Measurements from ENCODE around the gene SLC9A7.
A peak's percentile ranks its signal among the peaks of the same experiment; 100 is the strongest.

DNA sequence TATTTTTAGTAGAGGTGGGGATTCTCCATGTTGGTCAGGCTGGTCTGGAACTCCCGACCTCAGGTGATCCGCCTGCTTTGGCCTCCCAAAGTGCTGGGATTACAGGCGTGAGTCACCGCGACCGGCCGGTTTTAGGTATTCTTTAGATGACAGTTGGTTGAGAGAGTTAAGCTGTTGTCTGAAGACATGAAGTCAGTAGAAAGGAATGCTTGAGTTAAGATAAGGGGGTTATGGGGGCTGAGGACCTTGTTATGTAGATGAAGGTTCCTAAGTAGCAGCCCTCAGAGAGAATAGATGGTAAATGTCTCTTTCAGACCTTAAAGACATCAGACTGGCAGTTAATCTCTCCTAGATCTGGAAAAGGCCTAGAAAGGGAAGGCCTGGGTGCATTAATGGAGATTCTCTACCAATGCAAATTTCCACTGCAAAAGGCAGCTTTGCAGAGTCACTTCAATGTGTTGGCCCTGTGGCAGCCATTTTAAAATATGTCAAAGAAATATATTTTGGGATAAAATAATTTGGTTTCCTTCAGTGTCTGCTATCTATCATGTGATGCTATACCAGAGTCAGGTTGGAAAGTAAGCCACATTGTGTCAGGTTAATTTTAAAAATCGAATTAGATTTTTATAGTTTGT lies 207.3 kb downstream of the SLC9A7 start:
- TF ChIP-seq, protein P1, sequence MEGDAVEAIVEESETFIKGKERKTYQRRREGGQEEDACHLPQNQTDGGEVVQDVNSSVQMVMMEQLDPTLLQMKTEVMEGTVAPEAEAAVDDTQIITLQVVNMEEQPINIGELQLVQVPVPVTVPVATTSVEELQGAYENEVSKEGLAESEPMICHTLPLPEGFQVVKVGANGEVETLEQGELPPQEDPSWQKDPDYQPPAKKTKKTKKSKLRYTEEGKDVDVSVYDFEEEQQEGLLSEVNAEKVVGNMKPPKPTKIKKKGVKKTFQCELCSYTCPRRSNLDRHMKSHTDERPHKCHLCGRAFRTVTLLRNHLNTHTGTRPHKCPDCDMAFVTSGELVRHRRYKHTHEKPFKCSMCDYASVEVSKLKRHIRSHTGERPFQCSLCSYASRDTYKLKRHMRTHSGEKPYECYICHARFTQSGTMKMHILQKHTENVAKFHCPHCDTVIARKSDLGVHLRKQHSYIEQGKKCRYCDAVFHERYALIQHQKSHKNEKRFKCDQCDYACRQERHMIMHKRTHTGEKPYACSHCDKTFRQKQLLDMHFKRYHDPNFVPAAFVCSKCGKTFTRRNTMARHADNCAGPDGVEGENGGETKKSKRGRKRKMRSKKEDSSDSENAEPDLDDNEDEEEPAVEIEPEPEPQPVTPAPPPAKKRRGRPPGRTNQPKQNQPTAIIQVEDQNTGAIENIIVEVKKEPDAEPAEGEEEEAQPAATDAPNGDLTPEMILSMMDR (tag by site-specific recombination; IDR thresholded peaks at IDR 0.05), result no peak
- TF ChIP-seq YY2 (tag by site-specific recombination; IDR thresholded peaks at IDR 0.05) (no peak), ZFP41 (tag by site-specific recombination; IDR thresholded peaks at IDR 0.05; ENCODE audit: borderline replicate concordance) (no peak), ZNF600 (tag by site-specific recombination; IDR thresholded peaks at IDR 0.05) (peak; percentile 74; the same call in 1 of the 2 replicates), ZBTB1 (tag by site-specific recombination; IDR thresholded peaks at IDR 0.05) (no peak), ZNF274 (IDR thresholded peaks at IDR 0.05; ENCODE audit: low read length) (no peak), ZNF274 (tag by site-specific recombination; IDR thresholded peaks at IDR 0.05; ENCODE audit: borderline replicate concordance) (no peak)
- TF ChIP-seq, protein P2, sequence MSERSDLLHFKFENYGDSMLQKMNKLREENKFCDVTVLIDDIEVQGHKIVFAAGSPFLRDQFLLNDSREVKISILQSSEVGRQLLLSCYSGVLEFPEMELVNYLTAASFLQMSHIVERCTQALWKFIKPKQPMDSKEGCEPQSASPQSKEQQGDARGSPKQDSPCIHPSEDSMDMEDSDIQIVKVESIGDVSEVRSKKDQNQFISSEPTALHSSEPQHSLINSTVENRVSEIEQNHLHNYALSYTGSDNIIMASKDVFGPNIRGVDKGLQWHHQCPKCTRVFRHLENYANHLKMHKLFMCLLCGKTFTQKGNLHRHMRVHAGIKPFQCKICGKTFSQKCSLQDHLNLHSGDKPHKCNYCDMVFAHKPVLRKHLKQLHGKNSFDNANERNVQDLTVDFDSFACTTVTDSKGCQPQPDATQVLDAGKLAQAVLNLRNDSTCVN (tag by site-specific recombination; optimal IDR thresholded peaks at IDR 0.05), result no peak
